Testis (tissue), 3 donors: ENCODE results near the gene WWP2. TPM values are rescaled to one million over a fixed set of nuclear protein-coding genes. Genes with fewer than 3 reads are reported as not detected.

Experiments
- DNase-seq: peaks from one replicate; pipeline ENCODE4 v3.0.0-alpha.2; 2019
- H3K27ac ChIP-seq, 2 donors: fragments of 200-600 bp; sonication (generic); one replicate each; pipeline ENCODE4 v1.5.1; 2019
- H3K27me3 ChIP-seq: fragments of 200-600 bp; sonication (generic); one replicate; pipeline ENCODE4 v1.5.1; 2019
- H3K36me3 ChIP-seq: fragments of 200-600 bp; sonication (generic); one replicate; pipeline ENCODE4 v1.5.1; 2017; ENCODE audit warnings: low read depth; ENCODE audit errors: missing control alignments
- H3K4me1 ChIP-seq: fragments of 200-600 bp; sonication (generic); one replicate; pipeline ENCODE4 v1.5.1; 2019
- H3K4me3 ChIP-seq, 2 donors: fragments of 200-600 bp; sonication (generic); one replicate each; pipeline ENCODE4 v1.5.1; 2017 to 2019
- H3K9me3 ChIP-seq: fragments of 200-600 bp; sonication (generic); one replicate; pipeline ENCODE4 v1.5.1; 2017
- POLR2A ChIP-seq: fragments of 450-650 bp; IDR thresholded peaks from one replicate; pipeline ENCODE4 v1.6.1; 2017; ENCODE audit warnings: antibody characterized with exemption, mild to moderate bottlenecking, moderate library complexity
- WGBS, 2 donors: methylation state at CpG; one replicate each; pipeline ENCODE4 v1.1.5; 2018; 5-methylcytosine and 5-hydroxymethylcytosine counted together
- intact Hi-C: fragments of 100-400 bp; cut with DNase I; formaldehyde crosslinking; loops from one replicate; pipeline ENCODE4 v1.15.1; 2023; ENCODE audit warnings: low total_unique reads
- polyA plus RNA-seq: library from polyadenylated mRNA; stranded (reverse); fragments of 350-450 nt; fragmentation: Illumina TruSeq; extraction: RNeasy Lipid Tissue Mini Kit (QIAGEN cat#74804); gene quantifications from one replicate; pipeline ENCODE4 v1.2.3, GENCODE V29; 2014; ENCODE audit warnings: low read depth, low replicate concordance; ENCODE audit not compliant: insufficient read depth
- total RNA-seq, 2 donors: library from RNA; depleted of rRNA; stranded (reverse); fragments of >200 nt; gene quantifications; one replicate each; pipeline ENCODE4 v1.2.3, GENCODE V29; 2016
- TF ChIP-seq, protein P1 (sequence below), 3 experiments: fragments of 450-650 bp in 2 of 3; fragments of 200-600 bp in 1 of 3; sonication (generic) in 1 of 3; IDR thresholded peaks; one replicate each; pipeline ENCODE4 v1.5.1; 2016 to 2019; ENCODE audit warnings: antibody characterized with exemption in 3 of 3, mild to moderate bottlenecking in 2 of 3, moderate library complexity in 1 of 3

WWP2 gene
- total and polyA plus RNA-seq, 3 donors from 2014 or later = 46.4 to 60.6 (median 57.6) TPM

DNA sequence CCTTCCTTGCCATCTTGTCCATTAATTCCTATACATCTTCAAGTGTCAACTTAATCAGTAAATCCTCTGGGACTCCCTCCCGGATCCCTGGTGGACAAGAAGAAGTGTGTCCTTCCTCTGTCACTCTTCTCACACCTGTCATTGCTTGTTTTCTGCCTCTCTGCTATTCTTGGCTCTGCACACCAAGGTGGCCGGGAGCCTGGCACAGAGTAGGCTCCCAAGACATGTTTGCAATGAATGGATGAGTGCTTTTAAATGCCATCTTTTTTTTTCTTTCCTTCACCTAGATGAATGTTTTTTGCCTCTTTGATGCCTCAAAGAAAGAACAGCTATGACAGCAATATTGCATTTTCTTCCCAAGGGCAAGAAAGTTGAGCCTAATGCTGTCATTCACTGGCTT lies 131.0 kb downstream of the WWP2 start:
- H3K4me3 ChIP-seq = no peak overlapping the region
- H3K27me3 ChIP-seq = no peaks in the 10 kb centered on the region
- H3K27ac ChIP-seq = no peak overlapping the region
- H3K9me3 ChIP-seq = no peaks in the 10 kb centered on the region
- no peak for TF ChIP-seq POLR2A
- no peak for DNase-seq
- intact Hi-C loops = no loop called here
- peaks cover 10% of the 10 kb centered on the region for H3K4me1 ChIP-seq
- no peaks in the 10 kb centered on the region for H3K36me3 ChIP-seq
- WGBS, 2 donors = 86 to 89% methylated on average over 2 of the region's 2 CpGs

DNA sequence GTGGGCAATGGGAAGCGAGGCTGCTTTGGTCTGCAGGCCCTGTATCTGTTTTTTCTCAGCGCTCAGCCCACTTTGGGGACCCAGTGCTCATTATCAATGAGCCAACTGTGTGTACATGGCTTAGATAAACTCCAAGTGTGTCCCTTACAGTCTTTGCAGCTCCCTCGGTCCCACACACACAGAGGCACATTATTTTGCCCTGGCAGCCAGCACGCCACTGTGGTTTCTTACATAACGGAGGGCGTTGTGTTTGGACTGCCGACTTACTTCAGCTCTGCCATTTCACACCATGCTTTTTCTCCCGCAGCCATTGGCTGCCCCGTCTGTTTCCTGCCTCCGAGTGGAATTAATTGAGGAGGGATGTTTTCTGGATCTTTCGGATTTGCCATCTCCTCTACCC lies 132.5 kb downstream of the WWP2 start:
- intact Hi-C loops = no loop called here
- H3K27me3 ChIP-seq = no peaks in the 10 kb centered on the region
- H3K4me1 ChIP-seq = peaks cover 10% of the 10 kb centered on the region
- no peak overlapping the region for H3K4me3 ChIP-seq
- H3K27ac ChIP-seq = no peak overlapping the region
- H3K36me3 ChIP-seq = no peaks in the 10 kb centered on the region
- H3K9me3 ChIP-seq = no peaks in the 10 kb centered on the region
- DNase-seq = no peak
- 85 to 88% methylated on average over 11 of the region's 11 CpGs for WGBS, 2 donors
- TF ChIP-seq POLR2A = no peak
- TF ChIP-seq, protein P1, sequence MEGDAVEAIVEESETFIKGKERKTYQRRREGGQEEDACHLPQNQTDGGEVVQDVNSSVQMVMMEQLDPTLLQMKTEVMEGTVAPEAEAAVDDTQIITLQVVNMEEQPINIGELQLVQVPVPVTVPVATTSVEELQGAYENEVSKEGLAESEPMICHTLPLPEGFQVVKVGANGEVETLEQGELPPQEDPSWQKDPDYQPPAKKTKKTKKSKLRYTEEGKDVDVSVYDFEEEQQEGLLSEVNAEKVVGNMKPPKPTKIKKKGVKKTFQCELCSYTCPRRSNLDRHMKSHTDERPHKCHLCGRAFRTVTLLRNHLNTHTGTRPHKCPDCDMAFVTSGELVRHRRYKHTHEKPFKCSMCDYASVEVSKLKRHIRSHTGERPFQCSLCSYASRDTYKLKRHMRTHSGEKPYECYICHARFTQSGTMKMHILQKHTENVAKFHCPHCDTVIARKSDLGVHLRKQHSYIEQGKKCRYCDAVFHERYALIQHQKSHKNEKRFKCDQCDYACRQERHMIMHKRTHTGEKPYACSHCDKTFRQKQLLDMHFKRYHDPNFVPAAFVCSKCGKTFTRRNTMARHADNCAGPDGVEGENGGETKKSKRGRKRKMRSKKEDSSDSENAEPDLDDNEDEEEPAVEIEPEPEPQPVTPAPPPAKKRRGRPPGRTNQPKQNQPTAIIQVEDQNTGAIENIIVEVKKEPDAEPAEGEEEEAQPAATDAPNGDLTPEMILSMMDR (IDR thresholded peaks at IDR 0.05) = no peak

DNA sequence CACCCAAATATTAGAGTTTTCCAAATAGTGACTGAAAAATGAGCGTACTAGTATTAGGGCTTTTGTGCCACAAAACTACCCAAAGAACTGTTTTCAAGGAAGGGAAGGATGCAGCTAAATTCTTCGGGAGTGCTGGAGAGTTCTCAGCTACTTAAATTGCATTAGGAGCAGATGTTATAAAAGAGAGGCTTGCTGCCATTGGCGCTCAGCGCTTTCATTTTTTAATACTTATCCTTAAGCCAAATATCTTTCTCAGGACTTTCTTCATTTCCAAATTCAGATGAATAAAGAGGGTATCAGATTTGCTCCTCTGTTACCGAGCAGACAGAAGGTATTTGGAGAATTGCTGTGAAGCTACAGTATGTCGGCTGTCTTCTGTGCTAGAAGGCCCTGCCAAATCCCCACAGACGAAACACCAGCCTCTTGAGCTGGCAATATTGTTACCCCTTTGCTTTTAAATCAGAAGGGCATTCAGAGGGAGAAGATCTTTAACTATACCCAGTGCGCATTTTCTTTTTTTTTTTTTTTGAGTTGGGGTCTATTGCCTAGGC lies 141.8 kb downstream of the WWP2 start:
- TF ChIP-seq, protein P1 (IDR thresholded peaks at IDR 0.05) = no peak
- TF ChIP-seq POLR2A = no peak
- Histone ChIP-seq H3K4me3 (no peak overlapping the region), H3K9me3 (no peaks in the 10 kb centered on the region), H3K36me3 (no peaks in the 10 kb centered on the region), H3K4me1 (peaks cover 6% of the 10 kb centered on the region), H3K27me3 (no peaks in the 10 kb centered on the region), H3K27ac (peak overlapping the region in 1 of 2 donors; percentile 28)
- 74 to 76% methylated on average over 8 of the region's 8 CpGs for WGBS, 2 donors
- no peak for DNase-seq
- intact Hi-C loops = no loop called here

DNA sequence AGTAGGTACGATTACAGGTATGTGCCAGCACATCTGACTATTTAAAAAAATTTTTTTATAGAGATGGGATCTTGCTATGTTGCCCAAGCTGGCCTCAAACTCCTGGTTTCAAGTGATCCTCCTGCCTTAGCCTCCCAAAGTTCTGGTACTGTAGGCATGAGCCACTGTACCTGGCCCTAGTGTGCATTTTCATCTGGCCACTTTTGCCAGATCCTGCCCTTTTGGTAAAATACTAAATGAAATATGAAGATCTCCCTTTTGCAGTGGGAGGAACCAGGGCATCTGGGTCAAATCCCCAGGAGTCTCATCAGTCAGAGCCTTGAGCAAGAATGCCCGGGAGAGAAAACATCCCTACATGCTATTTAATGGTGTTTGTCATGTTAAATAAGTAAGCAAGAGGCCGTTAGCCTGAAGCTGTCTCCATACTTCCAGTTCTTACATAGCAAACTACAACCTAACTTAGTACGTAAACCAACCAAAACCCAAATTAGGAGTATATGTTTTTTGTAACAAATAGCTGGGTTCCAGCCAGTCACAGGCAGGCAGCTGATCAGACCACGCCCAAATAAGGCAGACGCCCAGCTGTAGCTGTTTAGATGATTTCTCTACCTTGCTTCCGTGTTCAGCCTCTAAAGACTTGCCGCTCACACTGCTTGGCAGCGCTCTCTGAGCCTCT lies 142.5 kb downstream of the WWP2 start:
- no peak for TF ChIP-seq POLR2A
- TF ChIP-seq, protein P1 (IDR thresholded peaks at IDR 0.05) = no peak
- H3K4me3 ChIP-seq = no peak overlapping the region
- no peak for DNase-seq
- H3K4me1 ChIP-seq = peaks cover 6% of the 10 kb centered on the region
- H3K9me3 ChIP-seq = no peaks in the 10 kb centered on the region
- H3K27ac ChIP-seq = no peak overlapping the region
- no peaks in the 10 kb centered on the region for H3K27me3 ChIP-seq
- H3K36me3 ChIP-seq = no peaks in the 10 kb centered on the region
- 87 to 91% methylated on average over 9 of the region's 9 CpGs for WGBS, 2 donors
- intact Hi-C loops = no loop called here

DNA sequence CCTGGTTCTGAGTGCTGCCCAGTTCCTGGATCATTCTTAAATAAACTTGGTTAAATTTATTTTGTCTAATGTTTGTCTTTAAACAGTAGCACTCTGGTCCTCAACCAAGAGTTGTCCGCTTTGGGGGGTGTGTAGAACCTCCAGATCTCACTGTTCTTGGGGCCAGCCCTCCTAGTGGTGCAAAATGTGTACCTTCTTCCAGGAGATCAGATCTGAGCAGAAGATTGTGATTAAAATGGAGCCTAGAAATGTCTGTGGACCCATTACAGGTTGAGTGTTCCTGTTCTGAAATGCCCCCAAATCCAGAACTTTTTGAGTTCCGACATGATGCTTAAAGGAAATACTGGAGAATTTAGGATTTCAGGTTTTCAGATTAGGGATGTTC lies 143.0 kb downstream of the WWP2 start:
- intact Hi-C loops = no loop called here
- H3K4me1 ChIP-seq = peaks cover 8% of the 10 kb centered on the region
- TF ChIP-seq, protein P1 (IDR thresholded peaks at IDR 0.05) = no peak
- no peak for TF ChIP-seq POLR2A
- H3K27me3 ChIP-seq = no peaks in the 10 kb centered on the region
- H3K4me3 ChIP-seq = no peak overlapping the region
- H3K27ac ChIP-seq = no peak overlapping the region
- no peaks in the 10 kb centered on the region for H3K9me3 ChIP-seq
- no peaks in the 10 kb centered on the region for H3K36me3 ChIP-seq
- 70 to 75% methylated on average over 2 of the region's 2 CpGs for WGBS, 2 donors
- no peak for DNase-seq
